Stimulated activated CD8-positive, alpha-beta memory T cell treated with anti-CD3 and anti-CD28 coated beads, Interleukin-4, amount 100 ng/mL, for 1 hour (primary cell): ENCODE measurements around the gene USP24.
"Not testable (repeated sequence)": the region's sequence is repeated elsewhere in the genome, so short reads cannot be mapped to it uniquely, and the experiment has no call there.

ENCODE experiments used
- DNase-seq, 2 donors: peaks; one replicate each; pipeline ENCODE4 v3.0.0-alpha.2; 2020; ENCODE audit warnings: low read depth in 2 of 2, low spot score in 1 of 2

The USP24 gene

GRCh38 chr1:55124470-55124869 lies 90.7 kb downstream of the USP24 start:
- DNase-seq, result no peak

- DNase-seq, result no peak
Observed at GRCh38 chr1:55120538-55120937, 94.6 kb downstream of the USP24 start.

- no peak for DNase-seq
Observed at GRCh38 chr1:55118651-55119329, 96.4 kb downstream of the USP24 start.

GRCh38 chr1:55117941-55118340 lies 97.2 kb downstream of the USP24 start:
- DNase-seq, result no peak

GRCh38 chr1:55109005-55109404 lies 106.2 kb downstream of the USP24 start:
- DNase-seq, result not testable (repeated sequence)

- DNase-seq, result no peak
Observed at GRCh38 chr1:55107101-55107500, 108.1 kb downstream of the USP24 start.

GRCh38 chr1:55103891-55104290 lies 111.3 kb downstream of the USP24 start:
- DNase-seq, result no peak

GRCh38 chr1:55095095-55095494 lies 120.1 kb downstream of the USP24 start:
- DNase-seq, result no peak

- DNase-seq, result no peak
Observed at GRCh38 chr1:55092475-55092874, 122.7 kb downstream of the USP24 start.

- no peak for DNase-seq
Observed at GRCh38 chr1:55089683-55090082, 125.5 kb downstream of the USP24 start.

- no peak for DNase-seq
Observed at GRCh38 chr1:55088413-55088812, 126.8 kb downstream of the USP24 start.

GRCh38 chr1:55087439-55087838 lies 127.7 kb downstream of the USP24 start:
- no peak for DNase-seq

- no peak for DNase-seq
Observed at GRCh38 chr1:55084257-55084656, 130.9 kb downstream of the USP24 start.

- DNase-seq, result no peak
Observed at GRCh38 chr1:55081905-55082296, 133.3 kb downstream of the USP24 start.

GRCh38 chr1:55081188-55081904 lies 133.8 kb downstream of the USP24 start:
- DNase-seq, result no peak

- no peak for DNase-seq
Observed at GRCh38 chr1:55079651-55080050, 135.5 kb downstream of the USP24 start.

- DNase-seq, result no peak
Observed at GRCh38 chr1:55078470-55078869, 136.7 kb downstream of the USP24 start.

GRCh38 chr1:55076356-55076755 lies 138.8 kb downstream of the USP24 start:
- DNase-seq, result no peak

GRCh38 chr1:55074455-55074854 lies 140.7 kb downstream of the USP24 start:
- DNase-seq, result no peak

GRCh38 chr1:55073187-55073916 lies 141.8 kb downstream of the USP24 start:
- DNase-seq, result no peak

- no peak for DNase-seq
Observed at GRCh38 chr1:55071477-55071876, 143.7 kb downstream of the USP24 start.
